PC-9 (cell line): ENCODE data around the gene SLC25A25. TPM values are rescaled to one million over a fixed set of nuclear protein-coding genes. Genes with fewer than 3 reads are reported as not detected.

Experiments used
- BruUV-seq: library from RNA; stranded (reverse); fragments of 400-500 nt; replicated peaks from 2 replicates; lab custom pipeline; 2021; lab: Mats Ljungman, UMichigan
- CTCF ChIA-PET: fragments of 300-600 bp; sonication (Branson Sonifier 250); formaldehyde crosslinking; loops from one replicate; lab custom pipeline; 2022; ENCODE audit warnings: antibody characterized with exemption; lab: Charles Lee
- POLR2A ChIA-PET: fragments of 300-600 bp; sonication (Branson Sonifier 250); formaldehyde crosslinking; loops from one replicate; lab custom pipeline; 2022; ENCODE audit warnings: antibody characterized with exemption; ENCODE audit not compliant: unreplicated experiment; lab: Charles Lee
- DNase-seq, 2 experiments: peaks; one replicate each; pipeline versions ENCODE4 v3.0.0 to v3.0.0-alpha.2; 2015 to 2022; ENCODE audit warnings: mixed read lengths in 1 of 2
- H2AFZ ChIP-seq: fragments of 200-600 bp; sonication (generic); 2 replicates; pipeline ENCODE4 v1.8.1; 2017; ENCODE audit warnings: antibody characterized with exemption
- H3F3A ChIP-seq: fragments of 200-600 bp; sonication (generic); 2 replicates; pipeline ENCODE4 v1.8.1; 2017; ENCODE audit warnings: antibody characterized with exemption, mild to moderate bottlenecking, low read depth; ENCODE audit not compliant: insufficient read depth
- H3K27ac ChIP-seq: fragments of 200-600 bp; sonication (generic); 2 replicates; pipeline ENCODE4 v1.6.1; 2016; ENCODE audit warnings: mixed run types
- H3K27me3 ChIP-seq: fragments of 200-600 bp; sonication (generic); 2 replicates; pipeline ENCODE4 v1.6.1; 2016; ENCODE audit warnings: low read depth, mixed run types; ENCODE audit not compliant: insufficient read depth
- H3K36me3 ChIP-seq: fragments of 200-600 bp; sonication (generic); 2 replicates; pipeline ENCODE4 v1.6.1; 2016; ENCODE audit warnings: low read depth, mixed run types
- H3K4me1 ChIP-seq: fragments of 200-600 bp; sonication (generic); replicated peaks from 2 replicates; pipeline ENCODE4 v1.6.1; 2016; ENCODE audit warnings: mixed run types; ENCODE audit not compliant: insufficient read depth
- H3K4me2 ChIP-seq: fragments of 200-600 bp; sonication (generic); 2 replicates; pipeline ENCODE4 v1.6.1; 2017; ENCODE audit warnings: mixed run types
- H3K4me3 ChIP-seq: fragments of 200-600 bp; sonication (generic); 2 replicates; pipeline ENCODE4 v1.6.1; 2016; ENCODE audit warnings: mixed run types
- H3K79me2 ChIP-seq: fragments of 200-600 bp; sonication (generic); 2 replicates; pipeline ENCODE4 v1.6.1; 2017; ENCODE audit warnings: low read depth, mixed run types
- H3K9me2 ChIP-seq: fragments of 200-600 bp; sonication (generic); 2 replicates; pipeline ENCODE4 v1.8.1; 2017; ENCODE audit warnings: mild to moderate bottlenecking; ENCODE audit not compliant: insufficient read depth
- H3K9me3 ChIP-seq: fragments of 200-600 bp; sonication (generic); 2 replicates; pipeline ENCODE4 v1.8.1; 2016; ENCODE audit warnings: low read depth; ENCODE audit not compliant: insufficient read depth
- H4K20me1 ChIP-seq: fragments of 200-600 bp; sonication (generic); 2 replicates; pipeline ENCODE4 v1.8.1; 2017; ENCODE audit not compliant: insufficient read depth
- EZH2 ChIP-seq: fragments of 200-600 bp; sonication (generic); IDR thresholded peaks from 2 replicates; pipeline ENCODE4 v1.8.0; 2017; ENCODE audit warnings: antibody characterized with exemption, low read depth
- intact Hi-C: fragments of 100-400 bp; cut with micrococcal nuclease; formaldehyde crosslinking; loops from one replicate; pipeline ENCODE4 v1.10.0; 2022; ENCODE audit not compliant: unreplicated experiment
- total RNA-seq: library from RNA; stranded (reverse); gene quantifications from 2 replicates; pipeline ENCODE4 v1.2.3, GENCODE V29; 2021
- TF ChIP-seq, protein P1 (sequence below): fragments of 200-600 bp; sonication (generic); conservative IDR thresholded peaks from 2 replicates; pipeline ENCODE4 v1.6.1; 2017; ENCODE audit warnings: mixed run types, antibody characterized with exemption, mild to moderate bottlenecking, moderate library complexity

The SLC25A25 gene
- total RNA-seq, 1 experiment from 2014 or later: 11.7 TPM

- peak overlapping the region; percentile 56; the same call in 1 of the 2 replicates for H3K4me3 ChIP-seq
- CTCF ChIA-PET: interaction anchor here (0.6 to 0.7 kb wide), 3 partner anchors 48 to 154 kb away, joined by 3 to 5 read pairs (median 4); no protein-coding TSS in a partner anchor
- no peaks in the 10 kb centered on the region for H3K36me3 ChIP-seq
Measured at GRCh38 chr9:128099932-128100491, 32.0 kb downstream of the SLC25A25 start.

GRCh38 chr9:128100581-128100980, 32.5 kb downstream of the SLC25A25 start:
- BruUV-seq: no TSS peak
- Histone ChIP-seq H2AFZ (no peak overlapping the region), H3K9me2 (no peaks in the 10 kb centered on the region), H3K4me2 (peak overlapping the region; percentile 98), H3K4me1 (peaks cover 21% of the 10 kb centered on the region), H4K20me1 (peaks cover 9% of the 10 kb centered on the region; the same call in 1 of the 2 replicates), H3K9me3 (no peaks in the 10 kb centered on the region), H3K27ac (no peak overlapping the region), H3K4me3 (no peak overlapping the region), H3K79me2 (peaks cover 43% of the 10 kb centered on the region), H3K36me3 (0 out of 2 replicates have a peak, but pooled peaks cover under 1% of the 10 kb centered on the region), H3F3A (peaks cover 19% of the 10 kb centered on the region), H3K27me3 (no peaks in the 10 kb centered on the region)
- TF ChIP-seq EZH2: no peak
- TF ChIP-seq, protein P1, sequence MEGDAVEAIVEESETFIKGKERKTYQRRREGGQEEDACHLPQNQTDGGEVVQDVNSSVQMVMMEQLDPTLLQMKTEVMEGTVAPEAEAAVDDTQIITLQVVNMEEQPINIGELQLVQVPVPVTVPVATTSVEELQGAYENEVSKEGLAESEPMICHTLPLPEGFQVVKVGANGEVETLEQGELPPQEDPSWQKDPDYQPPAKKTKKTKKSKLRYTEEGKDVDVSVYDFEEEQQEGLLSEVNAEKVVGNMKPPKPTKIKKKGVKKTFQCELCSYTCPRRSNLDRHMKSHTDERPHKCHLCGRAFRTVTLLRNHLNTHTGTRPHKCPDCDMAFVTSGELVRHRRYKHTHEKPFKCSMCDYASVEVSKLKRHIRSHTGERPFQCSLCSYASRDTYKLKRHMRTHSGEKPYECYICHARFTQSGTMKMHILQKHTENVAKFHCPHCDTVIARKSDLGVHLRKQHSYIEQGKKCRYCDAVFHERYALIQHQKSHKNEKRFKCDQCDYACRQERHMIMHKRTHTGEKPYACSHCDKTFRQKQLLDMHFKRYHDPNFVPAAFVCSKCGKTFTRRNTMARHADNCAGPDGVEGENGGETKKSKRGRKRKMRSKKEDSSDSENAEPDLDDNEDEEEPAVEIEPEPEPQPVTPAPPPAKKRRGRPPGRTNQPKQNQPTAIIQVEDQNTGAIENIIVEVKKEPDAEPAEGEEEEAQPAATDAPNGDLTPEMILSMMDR: no peak
- DNase-seq: no peak
- ChIA-PET CTCF (interaction anchor here (0.6 kb wide), 1 partner anchor 49 kb away, joined by 3 read pairs; no protein-coding TSS in a partner anchor), POLR2A (interaction anchor here (0.8 kb wide), 1 partner anchor 13 kb away, joined by 8 read pairs; no protein-coding TSS in a partner anchor)
- intact Hi-C loops: no loop called here

More at GRCh38 chr9:128099932-128100491, 32.0 kb downstream of the SLC25A25 start:
- Histone ChIP-seq H3K79me2 (peaks cover 48% of the 10 kb centered on the region), H2AFZ (no peak overlapping the region), H3K27ac (peak overlapping the region; percentile 82), H3F3A (peaks cover 21% of the 10 kb centered on the region), H3K9me3 (no peaks in the 10 kb centered on the region), H3K27me3 (no peaks in the 10 kb centered on the region), H3K4me2 (peak overlapping the region; percentile 98), H4K20me1 (peaks cover 9% of the 10 kb centered on the region; the same call in 1 of the 2 replicates), H3K4me1 (peaks cover 26% of the 10 kb centered on the region), H3K9me2 (no peaks in the 10 kb centered on the region)
- POLR2A ChIA-PET: interaction anchor here (0.8 kb wide), 1 partner anchor 14 kb away, joined by 8 read pairs; no protein-coding TSS in a partner anchor
- no peak for DNase-seq
- no peak for TF ChIP-seq EZH2
- no TSS peak for BruUV-seq
- intact Hi-C loops: loop anchor here (2.0 to 5.0 kb wide), 4 partner anchors 21 to 163 kb away; partner anchors contain the start of genes DPM2 and SLC25A25

DNA sequence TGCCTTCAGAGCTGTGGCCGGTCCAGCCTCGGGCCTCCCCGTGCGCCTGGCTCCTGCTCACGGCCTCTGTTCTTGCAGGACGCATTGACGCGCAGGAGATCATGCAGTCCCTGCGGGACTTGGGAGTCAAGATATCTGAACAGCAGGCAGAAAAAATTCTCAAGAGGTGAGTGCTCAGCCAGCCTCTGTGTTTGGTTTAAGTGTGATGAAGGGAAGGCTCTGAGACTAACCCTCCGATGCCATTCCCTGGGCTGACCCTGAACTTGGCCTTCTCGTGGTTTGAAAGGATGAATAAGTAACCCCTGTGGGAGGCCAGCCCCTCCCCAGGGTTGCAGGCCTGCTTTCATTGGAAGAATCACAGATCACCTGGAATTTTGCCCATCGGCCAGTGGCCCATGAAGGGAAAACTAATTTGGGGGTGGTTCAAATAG, 33.2 kb downstream of the SLC25A25 start:
- H3K4me3 ChIP-seq: no peak overlapping the region
- no peaks in the 10 kb centered on the region for H3K9me2 ChIP-seq
- H4K20me1 ChIP-seq: peaks cover 9% of the 10 kb centered on the region; the same call in 1 of the 2 replicates
- H3K36me3 ChIP-seq: peaks cover 7% of the 10 kb centered on the region; the same call in 1 of the 2 replicates
- H3K4me2 ChIP-seq: no peak overlapping the region
- no peak for DNase-seq
- ChIA-PET CTCF (no interaction called here), POLR2A (no interaction called here)
- BruUV-seq: no TSS peak
- no peaks in the 10 kb centered on the region for H3K27me3 ChIP-seq
- no peak overlapping the region for H3K27ac ChIP-seq
- intact Hi-C loops: no loop called here
- H3K4me1 ChIP-seq: peaks cover 21% of the 10 kb centered on the region
- no peak for TF ChIP-seq EZH2
- TF ChIP-seq, protein P1: no peak
- H2AFZ ChIP-seq: no peak overlapping the region
- peaks cover 36% of the 10 kb centered on the region for H3K79me2 ChIP-seq
- no peaks in the 10 kb centered on the region for H3K9me3 ChIP-seq
- H3F3A ChIP-seq: peaks cover 17% of the 10 kb centered on the region
